HepG2 (cell line): Measurements from ENCODE around the gene SFMBT1. TPM values are rescaled to one million over a fixed set of nuclear protein-coding genes. Genes with fewer than 3 reads are reported as not detected.
A peak's percentile ranks its signal among the peaks of the same experiment; 100 is the strongest.

Source experiments
- ATAC-seq: fragments of 200-7000 bp; cut with Tn5 transposase; 3 replicates; pipeline ENCODE4 v1.9.1; 2020; ENCODE audit warnings: mild to moderate bottlenecking, moderate library complexity
- BruUV-seq: library from RNA; stranded (reverse); fragments of 400-500 nt; replicated peaks from 2 replicates; lab custom pipeline; 2021; lab: Mats Ljungman, UMichigan
- CTCF ChIA-PET: fragments of 300-600 bp; formaldehyde crosslinking; extraction: SDS; loops from one replicate; lab custom pipeline; 2021; ENCODE audit warnings: low total read pairs, inconsistent platforms, low intra/inter-chr PET ratio; lab: Yijun Ruan, JAX
- POLR2A ChIA-PET: fragments of 350-600 bp; sonication (Branson Sonifier 250); formaldehyde crosslinking; loops from one replicate; lab custom pipeline; 2020; ENCODE audit warnings: antibody characterized with exemption, inconsistent platforms; lab: Yijun Ruan, JAX
- DNase-seq: peaks from one replicate; pipeline ENCODE4 v3.0.0-alpha.2; 2015; ENCODE audit warnings: low spot score
- FAIRE-seq: peaks from 3 replicates; lab custom pipeline; 2011; peaks lifted over from hg19 to GRCh38; lab: Jason Lieb, UNC
- H2AFZ ChIP-seq: one replicate; pipeline ENCODE4 v1.6.1; 2011; ENCODE audit warnings: low read length, inconsistent platforms
- H3K27ac ChIP-seq: fragments of 300-600 bp; 3 replicates; pipeline ENCODE4 v1.8.0; 2011; ENCODE audit warnings: mixed run types, mild to moderate bottlenecking, mixed read lengths, low read length, inconsistent platforms; ENCODE audit not compliant: insufficient read depth; ENCODE audit errors: extremely low read length
- H3K27me3 ChIP-seq, 2 experiments: fragments of 200-600 bp in 1 of 2; 2 replicates in 1 of 2; 3 replicates in 1 of 2; pipeline versions ENCODE4 v1.6.0 to v1.8.0; 2011; ENCODE audit warnings: low read length in 2 of 2, mild to moderate bottlenecking in 2 of 2, moderate library complexity in 2 of 2, inconsistent platforms in 1 of 2; ENCODE audit not compliant: insufficient read depth in 2 of 2, control insufficient read depth in 1 of 2
- H3K36me3 ChIP-seq, 2 experiments: fragments of 200-600 bp in 1 of 2; replicated peaks in 1 of 2; 2 replicates in 1 of 2; 3 replicates in 1 of 2; pipeline versions ENCODE4 v1.5.1 to v1.8.0; 2011; ENCODE audit warnings: low read length in 2 of 2, inconsistent platforms in 1 of 2; ENCODE audit not compliant: insufficient read depth in 2 of 2, control insufficient read depth in 1 of 2
- H3K4me1 ChIP-seq: 2 replicates; pipeline ENCODE4 v1.5.1; 2012; ENCODE audit warnings: low read length, inconsistent platforms; ENCODE audit not compliant: insufficient read depth
- H3K4me2 ChIP-seq: 2 replicates; pipeline ENCODE4 v1.6.0; 2011; ENCODE audit warnings: low read depth, low read length, inconsistent platforms
- H3K4me3 ChIP-seq, 3 experiments: fragments of 200-600 bp in 1 of 3; sonication (generic), shearing (Covaris generic) in 1 of 3; replicated peaks in 1 of 3; 2 replicates each; pipeline ENCODE4 v1.5.1; 2011 to 2016; ENCODE audit warnings: low read length in 3 of 3, inconsistent platforms in 2 of 3, low read depth in 2 of 3, mild to moderate bottlenecking in 2 of 3, control low read depth in 1 of 3, mixed read lengths in 1 of 3; ENCODE audit not compliant: insufficient read depth in 1 of 3
- H3K79me2 ChIP-seq: one replicate; pipeline ENCODE4 v1.6.1; 2011; ENCODE audit warnings: low read length, inconsistent platforms; ENCODE audit not compliant: insufficient read depth
- H3K9ac ChIP-seq: 2 replicates; pipeline ENCODE4 v1.6.0; 2011; ENCODE audit warnings: mild to moderate bottlenecking, low read depth, low read length, inconsistent platforms; ENCODE audit not compliant: insufficient read depth
- H3K9me3 ChIP-seq: 2 replicates; pipeline ENCODE4 v1.5.1; 2012; ENCODE audit warnings: mild to moderate bottlenecking, low read length
- H4K20me1 ChIP-seq: 2 replicates; pipeline ENCODE4 v1.6.0; 2011; ENCODE audit warnings: inconsistent platforms, mild to moderate bottlenecking, low read length, moderate library complexity; ENCODE audit not compliant: insufficient read depth
- AGO2 ChIP-seq: fragments of 200-400 bp; formaldehyde crosslinking; optimal IDR thresholded peaks from 2 replicates; pipeline ENCODE3; 2017; ENCODE audit warnings: mild to moderate bottlenecking, low read depth, low read length, moderate library complexity
- BCL6 ChIP-seq: IDR thresholded peaks from 2 replicates; pipeline ENCODE4 v1.6.1; 2016; ENCODE audit warnings: missing genetic modification reagents, missing compliant biosample characterization
- CEBPG ChIP-seq: IDR thresholded peaks from 2 replicates; pipeline ENCODE4 v1.6.1; 2016
- GATAD2A ChIP-seq: IDR thresholded peaks from 2 replicates; pipeline ENCODE4 v1.6.1; 2016
- NFAT5 ChIP-seq: sonication (generic); formaldehyde crosslinking; IDR thresholded peaks from 2 replicates; pipeline ENCODE4 v1.4.0; 2020; ENCODE audit warnings: missing genetic modification reagents
- WGBS: methylation state at CpG from one replicate; pipeline ENCODE4 v1.1.6; 2017; ENCODE audit warnings: low lambda C conversion rate; 5-methylcytosine and 5-hydroxymethylcytosine counted together
- in situ Hi-C: cut with HindIII; loops from 2 replicates; pipeline ENCODE4 v1.10.0; 2017; ENCODE audit warnings: low pct_unique_long_range_greater_than_20kb; ENCODE audit not compliant: extremely low pct_ligation_motif_present
- intact Hi-C: fragments of 100-400 bp; cut with micrococcal nuclease; formaldehyde crosslinking; loops from one replicate; pipeline ENCODE4 v1.10.0; 2022; ENCODE audit not compliant: unreplicated experiment
- polyA plus RNA-seq, 8 experiments: library from polyadenylated mRNA; depleted of rRNA in 3 of 8; stranded (reverse) in 7 of 8; unstranded in 1 of 8; fragments of >200 nt; fragmentation: Illumina TruSeq in 4 of 8; extraction: Trizol in 4 of 8; gene quantifications; 2 replicates each; pipeline versions ENCODE4 v1.2.1 to v1.2.3, GENCODE V29; 2011 to 2016; ENCODE audit warnings: low read depth in 4 of 8, missing spikeins in 1 of 8, mixed read lengths in 1 of 8; ENCODE audit not compliant: insufficient read depth in 1 of 8
- total RNA-seq, 5 experiments: library from RNA; depleted of rRNA; stranded (reverse); fragments of >200 nt; fragmentation: Illumina TruSeq; extraction: Trizol; gene quantifications; 2 replicates each; pipeline ENCODE4 v1.2.3, GENCODE V29; 2016; ENCODE audit warnings: low read depth in 1 of 5
- TF ChIP-seq, protein P1 (sequence below), 2 experiments: fragments of 450-650 bp in 1 of 2; sonication (generic) in 1 of 2; formaldehyde crosslinking; IDR thresholded peaks; 2 replicates each; pipeline versions ENCODE4 v1.5.0 to v1.8.0; 2020 to 2022; ENCODE audit warnings: mild to moderate bottlenecking in 1 of 2, missing genetic modification reagents in 1 of 2

The SFMBT1 gene
- total and polyA plus RNA-seq, 2 of the 13 experiments (the other 11 are each of a cell fraction or from before 2014, with no cell fraction given) = 3.8 to 12.8 TPM

DNA sequence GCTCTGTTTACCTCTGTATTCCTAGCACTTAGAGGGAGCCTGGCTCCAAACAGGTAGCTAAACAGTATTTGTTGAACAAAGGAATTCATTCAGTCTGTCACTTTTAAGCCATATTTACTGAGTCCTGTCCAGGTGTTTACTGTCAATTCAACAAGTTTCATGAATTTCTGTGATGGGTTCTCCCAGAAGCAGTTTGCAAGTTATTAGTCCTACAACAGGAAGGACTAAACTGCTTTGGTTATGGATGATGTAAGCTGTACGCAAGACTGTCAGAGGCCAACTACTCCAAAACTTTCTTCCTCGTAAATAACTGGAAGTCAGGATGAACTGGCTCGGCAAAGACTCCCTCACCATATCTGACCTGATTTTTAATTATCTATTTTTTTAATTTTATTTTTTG, 173.6 kb downstream of the SFMBT1 start:
- Histone ChIP-seq H3K9me3 (no peaks in the 10 kb centered on the region), H3K79me2 (no peaks in the 10 kb centered on the region), H4K20me1 (no peaks in the 10 kb centered on the region), H2AFZ (no peak overlapping the region), H3K4me2 (no peak overlapping the region), H3K27me3 (no peaks in the 10 kb centered on the region), H3K4me1 (peaks cover 36% of the 10 kb centered on the region), H3K9ac (no peak overlapping the region), H3K36me3 (no peaks in the 10 kb centered on the region), H3K4me3 (no peak overlapping the region), H3K27ac (peak overlapping the region; percentile 23)
- no peak for TF ChIP-seq AGO2
- 0 out of 2 replicates have a peak, but pooled peaks have one; percentile 8 for TF ChIP-seq BCL6
- TF ChIP-seq NFAT5 (CRISPR knock-in tag) = no peak
- TF ChIP-seq CEBPG = peak; percentile 64
- TF ChIP-seq, protein P1, sequence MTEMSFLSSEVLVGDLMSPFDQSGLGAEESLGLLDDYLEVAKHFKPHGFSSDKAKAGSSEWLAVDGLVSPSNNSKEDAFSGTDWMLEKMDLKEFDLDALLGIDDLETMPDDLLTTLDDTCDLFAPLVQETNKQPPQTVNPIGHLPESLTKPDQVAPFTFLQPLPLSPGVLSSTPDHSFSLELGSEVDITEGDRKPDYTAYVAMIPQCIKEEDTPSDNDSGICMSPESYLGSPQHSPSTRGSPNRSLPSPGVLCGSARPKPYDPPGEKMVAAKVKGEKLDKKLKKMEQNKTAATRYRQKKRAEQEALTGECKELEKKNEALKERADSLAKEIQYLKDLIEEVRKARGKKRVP (CRISPR knock-in tag; IDR thresholded peaks at IDR 0.05) = peak in 1 of 2 experiments; percentile 97; a peak in 2 of 4 replicates
- TF ChIP-seq GATAD2A (CRISPR knock-in tag) = peak; percentile 50; the same call in 1 of the 2 replicates
- ChIA-PET CTCF (no interaction called here), POLR2A (no interaction called here)
- whole genome bisulfite sequencing = 87% methylated on average over 3 of the region's 3 CpGs
- intact Hi-C loops (no loop called here), in situ Hi-C loops (no loop called here)
- ATAC-seq (no peak; the same call in 2 of the 3 replicates), FAIRE-seq (no peak), DNase-seq (no peak)
- BruUV-seq = no TSS peak
